ENCODE data around the gene OOEP. TPM values are rescaled to one million over a fixed set of nuclear protein-coding genes. Genes with fewer than 3 reads are reported as not detected.

OOEP gene
- total and polyA plus RNA-seq, 2 of the 4 experiments (the other 2 are of a cell fraction), result not detected

- CTCF ChIA-PET, result interaction anchor here (0.6 kb wide), 1 partner anchor 10 kb away, joined by 5 read pairs; no protein-coding TSS in a partner anchor
- TF ChIP-seq USF2 (IDR thresholded peaks at IDR 0.05; ENCODE audit: low read depth, low read length) (no peak), POLR2A (IDR thresholded peaks at IDR 0.05; ENCODE audit: low read depth, low read length) (no peak), MXI1 (IDR thresholded peaks at IDR 0.05; ENCODE audit: borderline replicate concordance, low read depth, low read length) (no peak), CEBPB (IDR thresholded peaks at IDR 0.05; ENCODE audit: low read depth, low read length) (no peak)
- H3K14ac ChIP-seq (replicated peaks; ENCODE audit: low read depth, low read length), result no peak overlapping the region
- no peak overlapping the region for H2BK120ac ChIP-seq (ENCODE audit: low read depth, low read length)
- H3K79me1 ChIP-seq (ENCODE audit: low read depth in 1 of 2, low read length in 2 of 2), result no peaks in the 10 kb centered on the region
- no peaks in the 10 kb centered on the region for H4K20me1 ChIP-seq (ENCODE audit: insufficient read depth, low read length)
- no peak overlapping the region for H2BK15ac ChIP-seq (ENCODE audit: low read depth, low read length)
- WGBS, 2 experiments (ENCODE audit: extremely low coverage in 2 of 2, insufficient read length in 1 of 2), result 89% methylated on average over 7 of the region's 16 CpGs; no CpG with 5 or more reads in 1 of the 2 experiments
- POLR2A ChIA-PET (ENCODE audit: unreplicated experiment), result no interaction called here
- H2AK9ac ChIP-seq (replicated peaks; ENCODE audit: low read depth, low read length, poor library complexity), result no peak overlapping the region
- ATAC-seq (ENCODE audit: low read depth), result no peak
- no peak overlapping the region for H3K4ac ChIP-seq (ENCODE audit: low read depth, low read length)
- DNase-seq, result no peak
- no peak overlapping the region for H2BK5ac ChIP-seq (ENCODE audit: low read depth, low read length, poor library complexity, severe bottlenecking)
- H3K4me2 ChIP-seq (ENCODE audit: low read depth, low read length), result no peak overlapping the region
- no peak overlapping the region for H3K9ac ChIP-seq (ENCODE audit: low read depth, low read length)
- no peaks in the 10 kb centered on the region for H3K36me3 ChIP-seq (ENCODE audit: control insufficient read depth, insufficient read depth, low read length)
- H4K91ac ChIP-seq (ENCODE audit: insufficient read depth, low read depth, low read length), result no peak overlapping the region
- no peak overlapping the region for H3K27ac ChIP-seq (ENCODE audit: insufficient read depth, low read length)
- dilution Hi-C loops (cut with HindIII; ENCODE audit: low sequenced_read_pairs, unreplicated experiment), result no loop called here
- H3K23ac ChIP-seq (ENCODE audit: low read depth, low read length), result no peak overlapping the region
- H3K4me1 ChIP-seq (ENCODE audit: control insufficient read depth, insufficient read depth, low read length), result no peaks in the 10 kb centered on the region
- no peak overlapping the region for H3K4me3 ChIP-seq (ENCODE audit: insufficient read depth, low read depth, low read length)
- H3K18ac ChIP-seq (ENCODE audit: low read depth, low read length), result no peak overlapping the region
- no peak overlapping the region for H2AFZ ChIP-seq (replicated peaks; ENCODE audit: low read length, poor library complexity)
- no peak overlapping the region for H2AK5ac ChIP-seq (ENCODE audit: low read depth, low read length)
- no peak overlapping the region for H3K56ac ChIP-seq (ENCODE audit: extremely low read depth, insufficient read depth, low read length)
- in situ Hi-C loops (cut with MboI; ENCODE audit: low sequenced_read_pairs), result no loop called here
- peaks cover 11% of the 10 kb centered on the region for H3K9me3 ChIP-seq (ENCODE audit: control insufficient read depth, insufficient read depth, low read length)
- no peak overlapping the region for H4K5ac ChIP-seq (ENCODE audit: low read depth, low read length)
- peaks cover 3% of the 10 kb centered on the region for H3K27me3 ChIP-seq (ENCODE audit: control insufficient read depth, insufficient read depth, low read length)
- no TSS peak for BruUV-seq (replicated peaks)
- H3K9me1 ChIP-seq (ENCODE audit: insufficient read depth, low read length), result no peaks in the 10 kb centered on the region
- H4K8ac ChIP-seq (ENCODE audit: low read depth in 2 of 2, low read length in 2 of 2), result no peak overlapping the region
- intact Hi-C loops (cut with micrococcal nuclease), result no loop called here
- no peak overlapping the region for H2BK20ac ChIP-seq (ENCODE audit: low read depth, low read length)
Observed at GRCh38 chr6:73367761-73368355, 1.8 kb downstream of the OOEP start.
